Common myeloid progenitor, CD34-positive (primary cell): Measurements from ENCODE around the gene ALG2.

Experiments
- CTCF ChIA-PET: fragments of 350-600 bp; sonication (Branson Sonifier 250); formaldehyde crosslinking; loops from one replicate; lab custom pipeline; 2021; ENCODE audit warnings: antibody characterized with exemption; lab: Charles Lee
- POLR2A ChIA-PET: fragments of 350-600 bp; sonication (Branson Sonifier 250); formaldehyde crosslinking; loops from one replicate; lab custom pipeline; 2021; ENCODE audit warnings: antibody characterized with exemption; lab: Charles Lee
- DNase-seq, 3 donors: peaks; one replicate each; pipeline versions ENCODE4 v3.0.0 to v3.0.0-alpha.2; 2013
- H3K27ac ChIP-seq, 2 experiments: 1 replicate in 1 of 2; 2 replicates in 1 of 2; pipeline ENCODE4 v1.7.0; 2013; ENCODE audit warnings: inconsistent platforms in 2 of 2, low read length in 2 of 2, mild to moderate bottlenecking in 2 of 2, low read depth in 1 of 2, moderate library complexity in 1 of 2; ENCODE audit not compliant: severe bottlenecking in 2 of 2, insufficient read depth in 1 of 2, poor library complexity in 1 of 2
- H3K27me3 ChIP-seq, 5 experiments: replicated peaks in 2 of 5; 1 replicate in 3 of 5; 2 replicates in 2 of 5; pipeline versions ENCODE4 v1.6.1 to v1.7.0; 2013; ENCODE audit warnings: low read length in 4 of 5, mild to moderate bottlenecking in 2 of 5, moderate library complexity in 2 of 5, inconsistent platforms in 1 of 5; ENCODE audit not compliant: insufficient read depth in 5 of 5, control insufficient read depth in 4 of 5
- H3K36me3 ChIP-seq, 4 experiments: 1 replicate in 2 of 4; 2 replicates in 2 of 4; pipeline versions ENCODE4 v1.6.1 to v1.7.0; 2013; ENCODE audit warnings: low read length in 3 of 4, control low read depth in 1 of 4, mild to moderate bottlenecking in 1 of 4; ENCODE audit not compliant: control insufficient read depth in 4 of 4, insufficient read depth in 4 of 4
- H3K4me1 ChIP-seq, 4 experiments: 1 replicate in 3 of 4; 2 replicates in 1 of 4; pipeline versions ENCODE4 v1.6.1 to v1.7.1; 2013; ENCODE audit warnings: low read length in 3 of 4, mild to moderate bottlenecking in 3 of 4, control low read depth in 1 of 4, inconsistent platforms in 1 of 4, moderate library complexity in 1 of 4; ENCODE audit not compliant: control insufficient read depth in 4 of 4, insufficient read depth in 4 of 4; ENCODE audit errors: control extremely low read depth in 1 of 4
- H3K4me3 ChIP-seq, 7 experiments: 1 replicate in 4 of 7; 2 replicates in 3 of 7; pipeline versions ENCODE4 v1.5.1 to v1.7.0; 2013; ENCODE audit warnings: mild to moderate bottlenecking in 7 of 7, low read length in 6 of 7, moderate library complexity in 6 of 7, inconsistent platforms in 2 of 7, low read depth in 2 of 7, control low read depth in 1 of 7; ENCODE audit not compliant: insufficient read depth in 4 of 7, control insufficient read depth in 1 of 7; ENCODE audit errors: extremely low read depth in 1 of 7
- H3K9me3 ChIP-seq, 5 experiments: 1 replicate in 4 of 5; 2 replicates in 1 of 5; pipeline versions ENCODE4 v1.6.1 to v1.7.1; 2013; ENCODE audit warnings: low read length in 4 of 5, mild to moderate bottlenecking in 2 of 5, inconsistent platforms in 1 of 5, low read depth in 1 of 5, moderate library complexity in 1 of 5; ENCODE audit not compliant: control insufficient read depth in 4 of 5, insufficient read depth in 2 of 5; ENCODE audit errors: control extremely low read depth in 1 of 5
- WGBS: methylation state at CpG from one replicate; pipeline ENCODE4 v1.1.5; 2013; ENCODE audit not compliant: insufficient coverage; 5-methylcytosine and 5-hydroxymethylcytosine counted together

ALG2 gene

DNA sequence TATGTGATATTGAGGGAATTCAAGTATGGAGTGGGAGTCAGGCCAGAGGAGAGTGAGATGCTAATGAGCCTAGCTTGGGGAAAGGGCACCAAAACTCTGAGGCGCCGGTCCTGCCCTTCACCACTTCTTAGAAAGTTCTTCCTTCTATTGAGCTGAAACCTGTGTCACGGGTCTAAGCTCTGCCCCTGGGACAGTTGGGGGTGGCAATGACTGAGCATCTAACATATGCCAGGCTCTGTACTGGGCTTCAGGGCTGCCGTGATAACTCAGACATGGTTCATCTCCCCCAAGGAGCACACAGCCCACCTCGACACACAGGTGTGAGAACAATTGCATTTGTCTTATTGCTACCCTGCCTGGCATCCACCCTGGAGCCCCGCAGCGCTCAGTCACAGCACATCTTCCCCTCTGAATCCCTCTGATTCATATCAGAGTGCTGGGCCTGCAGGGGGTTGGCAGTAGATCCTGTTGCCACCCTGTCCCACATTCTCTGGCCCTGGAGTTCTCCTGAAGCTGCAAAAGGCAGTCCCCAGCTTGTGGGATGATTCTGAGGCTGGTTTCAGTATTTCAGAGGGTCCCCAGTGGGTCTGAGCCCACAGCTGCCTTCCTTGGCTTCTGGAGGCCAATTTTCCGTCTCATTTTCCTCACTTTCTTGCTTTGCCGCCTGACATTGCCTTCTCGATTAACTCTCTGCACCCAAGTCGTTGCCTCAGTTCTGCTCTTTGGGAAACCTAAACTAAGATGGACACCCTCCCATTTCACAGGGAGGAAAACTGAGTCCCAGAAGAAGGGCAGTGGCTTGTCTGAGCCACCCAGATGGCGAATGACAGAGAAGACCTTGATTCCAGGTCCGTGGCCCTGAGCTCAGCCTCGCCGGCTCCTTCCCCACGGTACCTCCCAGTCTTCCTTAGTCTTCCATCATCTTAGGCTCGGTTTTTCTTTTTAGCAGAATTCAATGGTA lies 42.5 kb downstream of the ALG2 start:
- no peaks in the 10 kb centered on the region for H3K27me3 ChIP-seq
- no peak overlapping the region for H3K27ac ChIP-seq
- 97% methylated on average over 15 of the region's 17 CpGs for WGBS
- H3K4me3 ChIP-seq = no peak overlapping the region
- peaks cover 7 to 27% (median 22%) of the 10 kb centered on the region in 4 experiments for H3K4me1 ChIP-seq
- ChIA-PET POLR2A (no interaction called here), CTCF (interaction anchor here (0.5 to 13.3 kb wide), 2 partner anchors 16 to 989 kb away, joined by 3 to 148 read pairs; no protein-coding TSS in a partner anchor)
- no peaks in the 10 kb centered on the region for H3K9me3 ChIP-seq
- no peaks in the 10 kb centered on the region for H3K36me3 ChIP-seq
- no peak for DNase-seq

- Histone ChIP-seq H3K27ac (no peak overlapping the region), H3K4me3 (no peak overlapping the region), H3K4me1 (peaks cover 7 to 23% (median 16%) of the 10 kb centered on the region in 4 experiments), H3K27me3 (no peaks in the 10 kb centered on the region), H3K9me3 (no peaks in the 10 kb centered on the region), H3K36me3 (no peaks in the 10 kb centered on the region)
- DNase-seq = no peak
- 96% methylated on average over 4 of the region's 8 CpGs for WGBS
- ChIA-PET POLR2A (no interaction called here), CTCF (interaction anchor here (13.3 kb wide), 1 partner anchor 14 kb away, joined by 148 read pairs; no protein-coding TSS in a partner anchor)
Measured at GRCh38 chr9:99177576-99178366, 44.0 kb downstream of the ALG2 start.

DNA sequence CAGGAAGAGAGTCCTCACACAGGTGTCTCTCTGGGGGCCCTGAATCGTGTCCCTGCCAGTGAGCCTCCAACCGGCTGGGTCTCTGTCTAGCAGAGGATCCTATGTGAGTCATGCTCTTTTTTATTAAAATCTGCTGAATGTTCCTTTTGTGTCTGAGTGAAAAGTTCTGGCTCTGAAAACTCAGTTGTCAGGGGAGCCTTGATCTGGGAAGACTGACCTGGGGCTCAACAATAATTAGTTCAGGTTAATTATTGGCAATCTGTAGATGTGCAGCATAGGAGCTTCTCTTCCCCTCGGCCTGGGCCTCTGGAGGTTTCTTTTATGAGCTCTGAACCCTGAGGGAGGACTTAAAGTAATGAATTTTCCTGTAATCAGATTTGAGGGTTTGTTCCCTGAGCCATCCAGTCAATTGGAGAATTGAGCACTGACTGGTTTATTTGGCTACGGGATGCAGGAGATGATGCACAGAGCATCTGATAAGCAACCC lies 45.2 kb downstream of the ALG2 start:
- Histone ChIP-seq H3K4me1 (peaks cover 3 to 14% (median 8%) of the 10 kb centered on the region in 4 experiments), H3K27ac (no peak overlapping the region), H3K27me3 (no peaks in the 10 kb centered on the region), H3K4me3 (no peak overlapping the region), H3K9me3 (no peaks in the 10 kb centered on the region), H3K36me3 (no peaks in the 10 kb centered on the region)
- POLR2A ChIA-PET = no interaction called here
- CTCF ChIA-PET = interaction anchor here (1.3 to 13.3 kb wide), 3 partner anchors 9 to 13 kb away, joined by 3 to 148 read pairs (median 4); no protein-coding TSS in a partner anchor
- DNase-seq = no peak
- 100% methylated on average over 4 of the region's 4 CpGs for WGBS

DNA sequence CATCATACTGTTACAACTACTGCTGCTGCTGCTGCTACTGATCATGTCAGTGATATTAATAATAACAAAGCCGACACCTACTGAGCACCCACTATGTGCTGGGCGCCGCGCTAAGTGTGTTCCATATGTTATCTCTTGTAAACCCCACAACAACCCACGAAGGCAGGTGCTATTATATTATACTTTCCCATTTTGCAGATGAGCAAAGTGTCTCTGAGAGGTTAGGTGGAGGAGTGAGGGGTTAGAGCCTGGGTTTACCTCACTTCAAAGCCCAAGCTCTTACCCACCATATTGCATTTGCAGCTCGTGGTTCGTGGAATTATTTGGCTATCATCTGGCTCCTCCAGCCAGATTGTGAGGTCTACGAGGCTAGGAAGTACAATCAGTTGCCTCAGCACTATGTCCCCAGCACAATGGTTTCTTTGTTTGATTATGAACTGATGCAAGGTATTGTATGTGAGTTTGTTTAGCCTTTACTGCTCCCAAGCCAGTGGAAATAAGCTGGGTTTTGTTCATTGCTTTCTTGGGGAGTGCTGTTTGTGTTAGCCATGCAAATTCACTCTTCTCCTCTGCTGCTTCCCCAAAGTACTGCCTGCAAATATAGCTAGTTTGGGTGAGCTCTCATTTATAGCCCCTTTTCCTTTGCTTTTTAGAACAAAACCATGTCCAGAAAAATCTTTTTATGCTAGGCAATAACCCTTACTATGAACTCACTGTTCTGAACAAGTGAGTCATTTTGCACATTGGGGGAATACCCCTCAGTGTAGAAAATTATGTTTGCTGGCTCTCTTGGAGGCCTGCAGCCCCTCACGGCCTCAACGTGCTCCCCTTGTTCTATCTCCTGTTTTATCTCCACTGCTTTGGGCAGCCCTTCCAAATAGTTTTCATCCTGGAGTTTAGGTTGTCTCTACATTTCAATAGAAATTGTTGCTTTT lies 47.9 kb downstream of the ALG2 start:
- Histone ChIP-seq H3K9me3 (no peaks in the 10 kb centered on the region), H3K36me3 (no peaks in the 10 kb centered on the region), H3K27ac (no peak overlapping the region), H3K4me3 (no peak overlapping the region), H3K27me3 (no peaks in the 10 kb centered on the region), H3K4me1 (no peaks in the 10 kb centered on the region)
- 93% methylated on average over 6 of the region's 10 CpGs for WGBS
- ChIA-PET CTCF (interaction anchor here (0.6 to 13.3 kb wide), 4 partner anchors 10 to 1418 kb away, joined by 3 to 148 read pairs (median 17); no protein-coding TSS in a partner anchor), POLR2A (no interaction called here)
- DNase-seq = no peak

DNA sequence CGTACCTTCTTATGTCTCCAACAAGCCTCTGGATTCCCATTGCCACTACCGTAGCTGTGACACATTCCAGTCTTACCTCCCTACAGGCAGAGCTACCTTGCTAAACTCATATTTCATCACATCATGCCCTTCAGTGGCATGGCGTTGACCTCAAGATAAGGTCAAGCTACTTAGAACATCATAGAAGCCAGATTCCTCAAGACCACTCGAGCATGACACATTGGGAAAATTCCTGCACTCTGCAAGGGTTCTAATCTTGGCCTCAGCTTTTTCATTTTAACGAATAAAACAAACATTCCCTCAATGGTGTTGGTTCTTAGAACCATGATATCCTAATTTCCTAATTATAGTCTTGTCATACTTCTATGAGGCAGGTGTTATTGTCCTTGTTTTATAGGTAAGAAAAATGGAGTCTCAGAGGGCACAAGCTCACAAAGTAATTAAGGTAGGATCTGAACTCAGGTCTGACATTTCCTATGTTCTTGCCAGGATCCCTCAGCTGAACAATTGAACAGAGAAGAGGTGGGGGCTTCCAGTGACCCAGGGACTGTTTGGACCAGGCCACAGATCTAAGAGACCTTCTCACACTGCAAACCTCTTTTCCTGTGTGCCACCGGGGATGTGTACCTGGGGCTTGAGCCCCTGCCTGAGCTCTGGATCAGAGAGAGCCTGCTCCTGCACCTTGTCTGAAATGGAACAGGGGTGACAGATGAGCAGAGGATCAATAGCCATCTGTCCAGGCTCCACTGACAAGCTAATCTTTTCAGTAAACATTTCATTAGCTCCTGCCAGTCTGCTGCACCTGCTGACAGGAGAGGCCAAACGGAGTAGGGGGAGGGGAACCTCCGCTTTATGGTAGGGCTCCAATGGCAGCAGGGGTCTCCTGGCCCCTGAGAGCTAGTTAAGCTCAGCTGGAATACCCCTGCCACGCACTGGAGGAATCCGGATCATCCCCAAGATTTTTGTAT lies 49.3 kb downstream of the ALG2 start:
- Histone ChIP-seq H3K4me3 (no peak overlapping the region), H3K27me3 (no peaks in the 10 kb centered on the region), H3K27ac (no peak overlapping the region), H3K9me3 (no peaks in the 10 kb centered on the region), H3K36me3 (no peaks in the 10 kb centered on the region), H3K4me1 (peaks cover 5 to 10% (median 10%) of the 10 kb centered on the region in 4 experiments)
- ChIA-PET CTCF (interaction anchor here (1.0 to 4.5 kb wide), 4 partner anchors 9 to 1420 kb away, joined by 3 to 31 read pairs (median 4); no protein-coding TSS in a partner anchor), POLR2A (no interaction called here)
- WGBS = 96% methylated on average over 9 of the region's 10 CpGs
- DNase-seq = no peak
